Neuronal stem cell (in vitro differentiated cells): Measurements from ENCODE around the gene PAN2.

Experiments
- DNase-seq: peaks from one replicate; pipeline ENCODE4 v3.0.0-alpha.2; 2013; ENCODE audit warnings: low spot score
- H2AFZ ChIP-seq: one replicate; pipeline ENCODE4 v1.6.1; 2013; ENCODE audit warnings: mild to moderate bottlenecking, low read length, inconsistent platforms
- H2AK5ac ChIP-seq: 2 replicates; pipeline ENCODE4 v1.6.1; 2013; ENCODE audit warnings: low read depth, mild to moderate bottlenecking, inconsistent platforms, low read length, moderate library complexity, mixed read lengths
- H2BK120ac ChIP-seq: 2 replicates; pipeline ENCODE4 v1.6.1; 2013; ENCODE audit warnings: low read depth, mild to moderate bottlenecking, inconsistent platforms, low read length, moderate library complexity, mixed read lengths
- H2BK12ac ChIP-seq: one replicate; pipeline ENCODE4 v1.6.1; 2013; ENCODE audit warnings: low read length, inconsistent platforms
- H2BK15ac ChIP-seq: 2 replicates; pipeline ENCODE4 v1.6.1; 2013; ENCODE audit warnings: mild to moderate bottlenecking, low read length, inconsistent platforms, mixed read lengths
- H2BK5ac ChIP-seq: one replicate; pipeline ENCODE4 v1.6.1; 2013; ENCODE audit warnings: inconsistent platforms, mild to moderate bottlenecking, low read length, moderate library complexity
- H3K14ac ChIP-seq: one replicate; pipeline ENCODE4 v1.6.1; 2013; ENCODE audit warnings: low read length, inconsistent platforms
- H3K18ac ChIP-seq: 2 replicates; pipeline ENCODE4 v1.6.1; 2013; ENCODE audit warnings: low read length, inconsistent platforms
- H3K23ac ChIP-seq: 2 replicates; pipeline ENCODE4 v1.6.1; 2013; ENCODE audit warnings: low read depth, mild to moderate bottlenecking, mixed read lengths, low read length, inconsistent platforms; ENCODE audit not compliant: poor library complexity
- H3K27ac ChIP-seq: replicated peaks from 3 replicates; pipeline ENCODE4 v1.5.1; 2013; ENCODE audit warnings: low read length, inconsistent platforms
- H3K27me3 ChIP-seq, 3 experiments: 2 replicates each; pipeline ENCODE4 v1.6.1; 2013; ENCODE audit warnings: low read length in 3 of 3, mild to moderate bottlenecking in 2 of 3, inconsistent platforms in 1 of 3, low read depth in 1 of 3, mixed read lengths in 1 of 3, moderate library complexity in 1 of 3; ENCODE audit not compliant: control insufficient read depth in 3 of 3, insufficient read depth in 3 of 3
- H3K36me3 ChIP-seq, 2 donors: replicated peaks in 1 of 2; 2 replicates each; pipeline ENCODE4 v1.6.1; 2013; ENCODE audit warnings: low read length in 2 of 2; ENCODE audit not compliant: control insufficient read depth in 2 of 2, insufficient read depth in 2 of 2
- H3K4ac ChIP-seq: 2 replicates; pipeline ENCODE4 v1.6.1; 2013; ENCODE audit warnings: inconsistent platforms, mild to moderate bottlenecking, low read length, moderate library complexity
- H3K4me1 ChIP-seq, 2 donors: 1 replicate in 1 of 2; 2 replicates in 1 of 2; pipeline ENCODE4 v1.6.1; 2013; ENCODE audit warnings: low read length in 2 of 2, low read depth in 1 of 2; ENCODE audit not compliant: control insufficient read depth in 2 of 2, insufficient read depth in 1 of 2
- H3K4me2 ChIP-seq: one replicate; pipeline ENCODE4 v1.6.1; 2013; ENCODE audit warnings: mild to moderate bottlenecking, low read length, inconsistent platforms; ENCODE audit not compliant: insufficient read depth, poor library complexity, severe bottlenecking
- H3K4me3 ChIP-seq, 2 donors: 2 replicates each; pipeline ENCODE4 v1.5.1; 2013; ENCODE audit warnings: low read length in 2 of 2, mild to moderate bottlenecking in 2 of 2, inconsistent platforms in 1 of 2, moderate library complexity in 1 of 2
- H3K79me1 ChIP-seq: one replicate; pipeline ENCODE4 v1.6.1; 2013; ENCODE audit warnings: low read depth, mild to moderate bottlenecking, inconsistent platforms, low read length, moderate library complexity
- H3K9ac ChIP-seq: one replicate; pipeline ENCODE4 v1.6.1; 2013; ENCODE audit warnings: mild to moderate bottlenecking, low read depth, low read length, inconsistent platforms; ENCODE audit not compliant: poor library complexity
- H3K9me3 ChIP-seq, 2 donors: replicated peaks in 1 of 2; 2 replicates each; pipeline versions ENCODE3 to v1.6.1; 2013; ENCODE audit warnings: low read length in 2 of 2, mild to moderate bottlenecking in 2 of 2, inconsistent platforms in 1 of 2, low read depth in 1 of 2, mixed read lengths in 1 of 2, moderate library complexity in 1 of 2; ENCODE audit not compliant: control insufficient read depth in 2 of 2, insufficient read depth in 1 of 2
- H4K8ac ChIP-seq: one replicate; pipeline ENCODE4 v1.6.1; 2013; ENCODE audit warnings: low read depth, mild to moderate bottlenecking, inconsistent platforms, low read length, moderate library complexity
- H4K91ac ChIP-seq: one replicate; pipeline ENCODE4 v1.6.1; 2013; ENCODE audit warnings: low read length, low read depth, mild to moderate bottlenecking, inconsistent platforms; ENCODE audit not compliant: poor library complexity
- WGBS, 2 donors: extraction: QIAGEN DNeasy Blood & Tissue Kit; methylation state at CpG; one replicate each; pipeline ENCODE4 v1.1.7; 2013; ENCODE audit warnings: missing lambda C conversion rate in 2 of 2, mixed read lengths in 1 of 2; ENCODE audit not compliant: insufficient read length in 2 of 2, insufficient replicate concordance in 1 of 2; ENCODE audit errors: extremely low coverage in 2 of 2; 5-methylcytosine and 5-hydroxymethylcytosine counted together

PAN2 gene

DNA sequence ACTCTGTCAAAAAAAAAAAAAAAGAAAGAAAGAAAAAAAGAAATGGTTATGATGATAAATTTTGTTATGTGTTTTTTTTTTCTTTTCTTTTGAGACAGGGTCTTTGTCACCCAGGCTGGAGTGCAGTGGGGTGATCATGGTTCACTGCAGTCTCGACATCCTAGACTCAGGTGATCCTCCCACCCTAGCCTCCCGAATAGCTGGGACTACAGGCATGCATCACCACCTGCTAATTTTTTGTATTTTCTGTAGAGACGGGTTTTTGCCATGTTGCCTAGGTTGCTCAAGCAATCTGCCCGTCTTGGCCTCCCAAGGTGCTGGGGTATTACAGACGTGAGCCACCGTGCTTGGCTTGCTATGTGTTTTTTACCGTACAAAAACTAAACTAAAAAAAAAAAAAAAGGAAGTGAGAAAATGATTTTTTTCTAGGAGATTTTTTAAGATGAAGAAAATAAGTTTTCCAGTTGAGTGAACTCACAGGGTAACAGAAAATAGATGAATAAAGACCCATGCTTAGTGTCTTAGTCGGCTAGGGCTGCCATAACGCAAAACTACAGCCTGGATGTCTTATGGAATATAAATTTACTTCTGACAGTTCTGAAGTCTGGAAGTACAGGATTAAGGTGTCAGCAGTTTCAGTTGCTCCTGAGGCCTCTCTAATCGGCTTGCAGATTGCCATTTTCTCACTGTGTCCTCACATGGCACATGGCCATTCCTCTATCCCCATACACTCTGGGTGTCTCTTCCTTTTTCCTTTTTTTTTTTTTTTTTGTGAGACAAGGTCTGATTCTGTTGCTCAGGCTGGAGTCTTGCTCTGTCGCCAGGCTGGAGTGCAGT, 42.0 kb upstream of the PAN2 start:
- Histone ChIP-seq H3K4me2 (no peak overlapping the region), H2AFZ (peak overlapping the region; percentile 22), H2BK15ac (no peak overlapping the region), H3K36me3 (no peaks in the 10 kb centered on the region), H3K27ac (no peak overlapping the region), H3K14ac (no peak overlapping the region), H2AK5ac (no peak overlapping the region), H2BK12ac (no peak overlapping the region), H2BK120ac (no peak overlapping the region), H3K4ac (no peak overlapping the region), H4K91ac (no peak overlapping the region), H3K4me3 (no peak overlapping the region), H3K79me1 (no peaks in the 10 kb centered on the region), H3K23ac (no peak overlapping the region), H4K8ac (no peak overlapping the region), H3K18ac (no peak overlapping the region), H3K4me1 (peaks cover 0 to 9% of the 10 kb centered on the region in 2 donors), H3K9ac (no peak overlapping the region), H2BK5ac (no peak overlapping the region), H3K27me3 (peaks cover 0 to 4% (median 0%) of the 10 kb centered on the region in 3 experiments), H3K9me3 (peaks cover 0 to 5% of the 10 kb centered on the region in 2 donors)
- no peak for DNase-seq
- WGBS, 2 donors, result no CpG with 5 or more reads among the region's 11 CpGs

DNA sequence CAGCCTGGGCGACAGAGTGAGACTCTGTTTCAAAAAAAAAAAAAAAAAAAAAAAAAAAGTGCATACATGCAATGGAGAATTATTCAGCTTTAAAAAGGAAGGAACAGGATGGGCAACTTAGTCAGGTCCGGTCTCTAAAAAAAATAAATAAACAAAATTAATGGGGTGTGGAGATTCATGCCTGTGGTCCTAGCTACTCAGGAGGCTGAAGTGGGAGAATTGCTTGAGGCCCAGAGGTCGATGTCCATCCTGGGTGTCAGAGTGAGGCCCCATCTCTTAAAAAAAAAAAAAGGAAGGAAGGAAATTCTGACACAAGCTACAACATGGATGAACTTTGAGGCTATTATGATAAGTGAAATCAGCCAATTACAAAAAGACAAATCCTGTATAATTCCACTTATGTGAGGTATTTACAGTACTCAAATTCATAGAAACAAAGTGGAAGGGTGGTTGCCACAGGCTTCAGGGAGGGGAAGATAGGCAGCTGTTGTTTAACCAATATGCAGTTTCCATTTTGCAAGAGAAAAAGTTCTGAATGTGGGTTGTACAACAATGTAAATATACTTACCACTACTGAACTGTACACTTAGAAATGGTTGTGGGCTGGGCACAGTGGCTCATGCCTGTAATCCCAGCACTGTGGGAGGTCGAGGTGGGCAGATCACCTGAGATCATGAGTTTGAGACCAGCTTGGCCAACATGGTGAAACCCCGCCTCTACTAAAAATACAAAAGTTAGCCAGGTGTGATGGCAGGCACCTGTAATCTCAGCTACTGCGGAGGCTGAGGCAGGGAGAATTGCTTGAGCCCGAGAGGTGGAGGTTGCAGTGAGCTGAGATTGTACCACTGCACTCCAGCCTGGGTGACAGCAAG, 41.2 kb upstream of the PAN2 start:
- H2BK120ac ChIP-seq, result no peak overlapping the region
- no peak overlapping the region for H3K4ac ChIP-seq
- H3K23ac ChIP-seq, result no peak overlapping the region
- no peak overlapping the region for H3K9ac ChIP-seq
- no CpG with 5 or more reads among the region's 7 CpGs for WGBS, 2 donors
- no peaks in the 10 kb centered on the region for H3K79me1 ChIP-seq
- H4K8ac ChIP-seq, result no peak overlapping the region
- H3K9me3 ChIP-seq, result peaks cover 0 to 5% of the 10 kb centered on the region in 2 donors
- no peak overlapping the region for H3K27ac ChIP-seq
- DNase-seq, result no peak
- H4K91ac ChIP-seq, result no peak overlapping the region
- no peak overlapping the region for H2BK12ac ChIP-seq
- no peak overlapping the region for H2BK15ac ChIP-seq
- H2BK5ac ChIP-seq, result no peak overlapping the region
- no peak overlapping the region for H3K4me2 ChIP-seq
- peaks cover 0 to 9% of the 10 kb centered on the region in 2 donors for H3K4me1 ChIP-seq
- no peak overlapping the region for H2AK5ac ChIP-seq
- no peak overlapping the region for H3K4me3 ChIP-seq
- no peaks in the 10 kb centered on the region for H3K36me3 ChIP-seq
- no peak overlapping the region for H3K18ac ChIP-seq
- peaks cover 0 to 4% (median 0%) of the 10 kb centered on the region in 3 experiments for H3K27me3 ChIP-seq
- H3K14ac ChIP-seq, result no peak overlapping the region
- no peak overlapping the region for H2AFZ ChIP-seq

- Histone ChIP-seq H2BK15ac (no peak overlapping the region), H3K18ac (no peak overlapping the region), H3K4me2 (no peak overlapping the region), H2BK12ac (no peak overlapping the region), H4K91ac (no peak overlapping the region), H3K4ac (no peak overlapping the region), H3K14ac (no peak overlapping the region), H3K27ac (no peak overlapping the region), H3K27me3 (peaks cover 0 to 4% (median 0%) of the 10 kb centered on the region in 3 experiments), H2AK5ac (no peak overlapping the region), H3K23ac (no peak overlapping the region), H3K4me3 (no peak overlapping the region), H3K36me3 (no peaks in the 10 kb centered on the region), H2AFZ (no peak overlapping the region), H2BK120ac (no peak overlapping the region), H3K79me1 (no peaks in the 10 kb centered on the region), H2BK5ac (no peak overlapping the region), H3K4me1 (peaks cover 0 to 9% of the 10 kb centered on the region in 2 donors), H3K9ac (no peak overlapping the region), H3K9me3 (peaks cover 0 to 5% of the 10 kb centered on the region in 2 donors), H4K8ac (no peak overlapping the region)
- no peak for DNase-seq
- WGBS, 2 donors, result no CpG with 5 or more reads among the region's 1 CpG
Measured at GRCh38 chr12:56373515-56373914, 39.7 kb upstream of the PAN2 start.

DNA sequence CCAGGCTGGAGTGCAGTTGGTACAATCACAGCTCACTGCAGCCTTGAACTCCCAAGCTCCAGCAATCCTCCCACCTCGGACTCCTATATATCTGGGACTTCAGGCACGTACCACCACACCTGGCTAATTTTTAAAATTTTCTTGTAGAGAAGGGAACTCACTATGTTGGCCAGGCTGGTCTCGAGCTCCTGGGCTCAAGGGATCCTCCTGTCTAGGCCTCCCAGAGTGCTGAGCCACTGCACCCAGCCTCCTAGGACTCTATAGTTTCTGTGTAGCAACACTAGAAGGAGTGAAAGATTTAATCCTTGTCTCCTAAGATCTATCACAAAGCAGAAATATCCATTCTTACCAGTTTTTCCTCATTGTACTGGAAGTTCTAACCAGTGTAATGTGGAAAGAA, 33.1 kb upstream of the PAN2 start:
- H3K4me1 ChIP-seq, result no peaks in the 10 kb centered on the region
- H3K9ac ChIP-seq, result no peak overlapping the region
- H3K23ac ChIP-seq, result no peak overlapping the region

More for the DNA sequence above, 33.1 kb upstream of the PAN2 start:
- H4K8ac ChIP-seq, result no peak overlapping the region
- no CpG with 5 or more reads among the region's 3 CpGs for WGBS, 2 donors
- no peak overlapping the region for H3K4me2 ChIP-seq
- no peak for DNase-seq
- no peak overlapping the region for H2BK5ac ChIP-seq
- no peak overlapping the region for H2BK120ac ChIP-seq
- H3K4ac ChIP-seq, result no peak overlapping the region
- no peak overlapping the region for H4K91ac ChIP-seq
- no peak overlapping the region for H3K18ac ChIP-seq
- H3K27ac ChIP-seq, result no peak overlapping the region
- no peaks in the 10 kb centered on the region for H3K79me1 ChIP-seq
- H3K27me3 ChIP-seq, result no peaks in the 10 kb centered on the region
- H3K36me3 ChIP-seq, result no peaks in the 10 kb centered on the region
- H3K14ac ChIP-seq, result no peak overlapping the region
- no peak overlapping the region for H2BK12ac ChIP-seq
- H3K9me3 ChIP-seq, result no peaks in the 10 kb centered on the region
- no peak overlapping the region for H3K4me3 ChIP-seq
- H2AFZ ChIP-seq, result no peak overlapping the region
- H2AK5ac ChIP-seq, result no peak overlapping the region
- no peak overlapping the region for H2BK15ac ChIP-seq
